H1 (cell line): ENCODE measurements around the gene KLHL3. TPM values are rescaled to one million over a fixed set of nuclear protein-coding genes. Genes with fewer than 3 reads are reported as not detected.

ENCODE experiments used
- CTCF ChIA-PET: fragments of 300-600 bp; sonication (Branson Sonifier 250); formaldehyde crosslinking; loops from one replicate; lab custom pipeline; 2021; ENCODE audit not compliant: partially characterized antibody; lab: Charles Lee
- POLR2A ChIA-PET: fragments of 300-600 bp; sonication (Branson Sonifier 250); formaldehyde crosslinking; loops from one replicate; lab custom pipeline; 2021; ENCODE audit warnings: inconsistent platforms; ENCODE audit not compliant: partially characterized antibody; lab: Charles Lee
- DNase-seq, 2 experiments: peaks; one replicate each; pipeline versions ENCODE4 v3.0.0 to v3.0.0-alpha.2; 2010 to 2022; ENCODE audit warnings: low spot score in 2 of 2, low read depth in 1 of 2, mixed read lengths in 1 of 2
- FAIRE-seq: peaks from 2 replicates; lab custom pipeline; 2011; peaks lifted over from hg19 to GRCh38; lab: Jason Lieb, UNC
- H2AFZ ChIP-seq: 2 replicates; pipeline ENCODE4 v1.8.1; 2012; ENCODE audit warnings: low read length, inconsistent platforms
- H2AK5ac ChIP-seq: 2 replicates; pipeline ENCODE4 v1.6.1; 2013; ENCODE audit warnings: low read depth, low read length
- H2BK120ac ChIP-seq: replicated peaks from 2 replicates; pipeline ENCODE3; 2013; ENCODE audit warnings: low read depth, low read length, inconsistent platforms
- H2BK12ac ChIP-seq: 2 replicates; pipeline ENCODE4 v1.6.1; 2013; ENCODE audit warnings: low read depth, low read length
- H2BK15ac ChIP-seq: 2 replicates; pipeline ENCODE4 v1.6.1; 2013; ENCODE audit warnings: low read length
- H2BK20ac ChIP-seq: 2 replicates; pipeline ENCODE4 v1.6.1; 2013; ENCODE audit warnings: low read length
- H2BK5ac ChIP-seq: 2 replicates; pipeline ENCODE4 v1.6.1; 2013; ENCODE audit warnings: low read depth, low read length
- H3K14ac ChIP-seq: 2 replicates; pipeline ENCODE4 v1.6.1; 2013; ENCODE audit warnings: inconsistent platforms; ENCODE audit not compliant: insufficient read length
- H3K18ac ChIP-seq: 2 replicates; pipeline ENCODE4 v1.6.1; 2013; ENCODE audit warnings: low read length; ENCODE audit errors: extremely low read depth
- H3K23ac ChIP-seq: 2 replicates; pipeline ENCODE4 v1.6.1; 2013; ENCODE audit warnings: inconsistent platforms; ENCODE audit not compliant: insufficient read length
- H3K23me2 ChIP-seq: 2 replicates; pipeline ENCODE4 v1.6.1; 2013; ENCODE audit warnings: low read depth, low read length
- H3K27ac ChIP-seq: 2 replicates; pipeline ENCODE4 v1.6.1; 2011; ENCODE audit warnings: low read depth, low read length, inconsistent platforms
- H3K27me3 ChIP-seq, 4 experiments: replicated peaks in 1 of 4; 1 replicate in 1 of 4; 2 replicates in 3 of 4; pipeline versions ENCODE4 v1.6.1 to v1.8.1; 2011 to 2013; ENCODE audit warnings: low read length in 3 of 4, mild to moderate bottlenecking in 3 of 4, inconsistent platforms in 2 of 4, mixed read lengths in 2 of 4, moderate library complexity in 1 of 4; ENCODE audit not compliant: control insufficient read depth in 3 of 4, insufficient read depth in 3 of 4; ENCODE audit errors: extremely low read depth in 1 of 4
- H3K36me3 ChIP-seq, 4 experiments: 2 replicates each; pipeline versions ENCODE4 v1.6.1 to v1.8.1; 2011 to 2013; ENCODE audit warnings: mild to moderate bottlenecking in 4 of 4, low read length in 3 of 4, moderate library complexity in 2 of 4, control low read depth in 1 of 4, inconsistent platforms in 1 of 4; ENCODE audit not compliant: insufficient read depth in 4 of 4, control insufficient read depth in 2 of 4
- H3K4ac ChIP-seq: replicated peaks from 2 replicates; pipeline ENCODE3; 2013; ENCODE audit warnings: low read length, low read depth, mixed read lengths, inconsistent platforms; ENCODE audit not compliant: insufficient read length
- H3K4me1 ChIP-seq, 4 experiments: replicated peaks in 1 of 4; 1 replicate in 1 of 4; 2 replicates in 3 of 4; pipeline versions ENCODE4 v1.6.1 to v1.8.1; 2011 to 2013; ENCODE audit warnings: low read length in 3 of 4, inconsistent platforms in 2 of 4, mixed read lengths in 1 of 4; ENCODE audit not compliant: insufficient read depth in 4 of 4, control insufficient read depth in 3 of 4
- H3K4me2 ChIP-seq, 2 experiments: 2 replicates each; pipeline versions ENCODE4 v1.6.1 to v1.8.1; 2011 to 2013; ENCODE audit warnings: low read depth in 2 of 2, low read length in 2 of 2, control low read depth in 1 of 2, inconsistent platforms in 1 of 2, mild to moderate bottlenecking in 1 of 2; ENCODE audit not compliant: insufficient read depth in 1 of 2
- H3K4me3 ChIP-seq, 4 experiments: fragments of 200-600, 300-600 bp in 1 of 4; sonication (generic), shearing (Covaris generic), sonication (Bioruptor Twin) in 1 of 4; 2 replicates each; pipeline versions ENCODE4 v1.5.1 to v1.8.1; 2011 to 2016; ENCODE audit warnings: low read length in 4 of 4, low read depth in 3 of 4, control low read depth in 2 of 4, inconsistent platforms in 2 of 4, mild to moderate bottlenecking in 2 of 4, mixed read lengths in 1 of 4, moderate library complexity in 1 of 4; ENCODE audit not compliant: insufficient read depth in 2 of 4; ENCODE audit errors: extremely low read depth in 1 of 4
- H3K56ac ChIP-seq: replicated peaks from 2 replicates; pipeline ENCODE3; 2013; ENCODE audit warnings: low read depth, mild to moderate bottlenecking, mixed read lengths, low read length, inconsistent platforms; ENCODE audit not compliant: insufficient read length
- H3K79me1 ChIP-seq: 2 replicates; pipeline ENCODE4 v1.6.1; 2013; ENCODE audit warnings: low read depth, low read length, control low read depth
- H3K79me2 ChIP-seq, 2 experiments: 2 replicates each; pipeline versions ENCODE4 v1.6.1 to v1.8.1; 2012 to 2013; ENCODE audit warnings: low read length in 2 of 2, mild to moderate bottlenecking in 2 of 2, inconsistent platforms in 1 of 2; ENCODE audit not compliant: insufficient read depth in 2 of 2, control insufficient read depth in 1 of 2
- H3K9ac ChIP-seq, 4 experiments: replicated peaks in 1 of 4; 1 replicate in 1 of 4; 2 replicates in 3 of 4; pipeline versions ENCODE4 v1.6.1 to v1.8.1; 2011 to 2013; ENCODE audit warnings: low read depth in 3 of 4, low read length in 3 of 4, control low read depth in 2 of 4, mild to moderate bottlenecking in 2 of 4, moderate library complexity in 2 of 4, inconsistent platforms in 1 of 4; ENCODE audit errors: extremely low read depth in 1 of 4
- H3K9me3 ChIP-seq, 2 experiments: 2 replicates each; pipeline versions ENCODE4 v1.6.1 to v1.8.1; 2012 to 2013; ENCODE audit warnings: mild to moderate bottlenecking in 2 of 2, moderate library complexity in 2 of 2, control low read depth in 1 of 2, inconsistent platforms in 1 of 2, low read depth in 1 of 2, low read length in 1 of 2, mixed read lengths in 1 of 2; ENCODE audit not compliant: insufficient read depth in 2 of 2
- H4K20me1 ChIP-seq, 2 experiments: replicated peaks in 1 of 2; 2 replicates each; pipeline versions ENCODE3 to v1.8.1; 2011 to 2013; ENCODE audit warnings: inconsistent platforms in 2 of 2, low read length in 2 of 2, mild to moderate bottlenecking in 1 of 2; ENCODE audit not compliant: insufficient read depth in 2 of 2, control insufficient read depth in 1 of 2
- H4K5ac ChIP-seq: 2 replicates; pipeline ENCODE4 v1.6.1; 2013; ENCODE audit warnings: low read length, low read depth, mixed read lengths, inconsistent platforms; ENCODE audit not compliant: insufficient read length
- H4K8ac ChIP-seq: 2 replicates; pipeline ENCODE4 v1.8.0; 2013; ENCODE audit warnings: mild to moderate bottlenecking, moderate library complexity, low read length, inconsistent platforms; ENCODE audit not compliant: insufficient read depth; ENCODE audit errors: extremely low read depth
- H4K91ac ChIP-seq: replicated peaks from 2 replicates; pipeline ENCODE3; 2013; ENCODE audit warnings: low read length, mixed read lengths, inconsistent platforms; ENCODE audit not compliant: insufficient read length
- ATF2 ChIP-seq: IDR thresholded peaks from 2 replicates; pipeline ENCODE4 v1.6.1; 2012; ENCODE audit warnings: low read length, inconsistent platforms
- CTBP2 ChIP-seq: IDR thresholded peaks from 2 replicates; pipeline ENCODE4 v1.7.0; 2011; ENCODE audit warnings: borderline replicate concordance, mild to moderate bottlenecking, moderate library complexity, mixed read lengths, low read length; ENCODE audit not compliant: insufficient read depth, insufficient read length
- GABPA ChIP-seq: IDR thresholded peaks from 2 replicates; pipeline ENCODE4 v1.6.1; 2011; ENCODE audit warnings: mild to moderate bottlenecking, low read length, moderate library complexity, borderline replicate concordance; ENCODE audit not compliant: insufficient read depth
- HDAC6 ChIP-seq: IDR thresholded peaks from one replicate; pipeline ENCODE4 v1.7.1; 2012; ENCODE audit warnings: low read depth, mild to moderate bottlenecking, inconsistent platforms, low read length, moderate library complexity
- KDM4A ChIP-seq: IDR thresholded peaks from one replicate; pipeline ENCODE4 v1.7.1; 2012; ENCODE audit warnings: low read depth, mild to moderate bottlenecking, moderate library complexity, low read length, inconsistent platforms; ENCODE audit not compliant: severe bottlenecking
- MAX ChIP-seq: IDR thresholded peaks from 2 replicates; pipeline ENCODE4 v1.6.1; 2012; ENCODE audit warnings: inconsistent platforms
- SP2 ChIP-seq: IDR thresholded peaks from 2 replicates; pipeline ENCODE4 v1.6.1; 2012; ENCODE audit warnings: mild to moderate bottlenecking, low read length, inconsistent platforms
- SUZ12 ChIP-seq: fragments of 200-600 bp; sonication (generic); IDR thresholded peaks from 2 replicates; pipeline ENCODE4 v1.6.1; 2012; ENCODE audit warnings: mild to moderate bottlenecking, inconsistent platforms, low read length, moderate library complexity, mixed read lengths
- TCF12 ChIP-seq: IDR thresholded peaks from 2 replicates; pipeline ENCODE4 v1.6.1; 2011; ENCODE audit warnings: low read depth, mild to moderate bottlenecking, low read length
- USF2 ChIP-seq: IDR thresholded peaks from 2 replicates; pipeline ENCODE4 v1.6.1; 2011; ENCODE audit warnings: low read length, improper control_type of control experiment
- YY1 ChIP-seq: IDR thresholded peaks from 2 replicates; pipeline ENCODE4 v1.6.1; 2011; ENCODE audit warnings: low read depth, mild to moderate bottlenecking, low read length
- WGBS, 2 experiments: shearing (Covaris generic) in 1 of 2; methylation state at CpG; one replicate each; pipeline versions ENCODE4 v1.1.6 to v1.1.7; 2013 to 2015; ENCODE audit warnings: low lambda C conversion rate in 2 of 2, mixed read lengths in 2 of 2, inconsistent platforms in 1 of 2, low coverage in 1 of 2, missing lambda C conversion rate in 1 of 2; ENCODE audit not compliant: insufficient replicate concordance in 2 of 2, insufficient coverage in 1 of 2, insufficient read length in 1 of 2; ENCODE audit errors: extremely low coverage in 1 of 2, missing lambda C conversion rate in 1 of 2; 5-methylcytosine and 5-hydroxymethylcytosine counted together
- polyA plus RNA-seq, 7 experiments: library from polyadenylated mRNA; depleted of rRNA in 3 of 7; stranded (reverse) in 5 of 7; unstranded in 2 of 7; fragments of >200 nt in 5 of 7; fragments of 200-250 nt in 2 of 7; gene quantifications; 1 replicate in 5 of 7; 2 replicates in 1 of 7; 4 replicates in 1 of 7; pipeline versions ENCODE4 v1.2.1 to v1.2.3, GENCODE V29; 2011 to 2013; ENCODE audit warnings: missing spikeins in 2 of 7, mixed read lengths in 2 of 7
- total RNA-seq: library from RNA; stranded (reverse); fragmentation: NEBNext Ultra II Directional; extraction: Animal tissue kit (Norgen Biotek cat#: 25700); gene quantifications from 2 replicates; pipeline ENCODE4 v1.2.1, GENCODE V29; 2021

The KLHL3 gene
- total and polyA plus RNA-seq, 2 of the 8 experiments (the other 6 are each of a cell fraction or from before 2014, with no cell fraction given), result 7.4 to 13.7 TPM

GRCh38 chr5:137703565-137703964 is 32.3 kb downstream of the KLHL3 start:
- Histone ChIP-seq H3K9ac (no peak overlapping the region), H3K4me2 (no peak overlapping the region), H3K9me3 (no peaks in the 10 kb centered on the region), H2BK12ac (no peak overlapping the region), H3K27ac (no peak overlapping the region), H2AK5ac (no peak overlapping the region), H3K79me1 (no peaks in the 10 kb centered on the region), H4K8ac (no peak overlapping the region), H3K56ac (no peak overlapping the region), H2AFZ (no peak overlapping the region), H2BK15ac (no peak overlapping the region), H3K23me2 (no peaks in the 10 kb centered on the region), H2BK5ac (no peak overlapping the region), H3K14ac (no peak overlapping the region), H4K5ac (no peak overlapping the region), H3K4ac (no peak overlapping the region), H4K91ac (no peak overlapping the region), H3K4me3 (no peak overlapping the region), H3K18ac (no peak overlapping the region), H4K20me1 (no peaks in the 10 kb centered on the region), H3K27me3 (no peaks in the 10 kb centered on the region), H3K23ac (no peak overlapping the region), H3K4me1 (no peaks in the 10 kb centered on the region), H2BK120ac (no peak overlapping the region), H3K79me2 (no peaks in the 10 kb centered on the region), H3K36me3 (no peaks in the 10 kb centered on the region; a peak in 1 of 8 replicates), H2BK20ac (no peak overlapping the region)
- ChIA-PET POLR2A (no interaction called here), CTCF (no interaction called here)
- DNase-seq (no peak), FAIRE-seq (no peak)
- 91% methylated on average over 5 of the region's 5 CpGs; no CpG with 5 or more reads in 1 of the 2 experiments for WGBS, 2 experiments
- TF ChIP-seq TCF12, result no peak
- TF ChIP-seq MAX, result no peak
- no peak for TF ChIP-seq USF2
- no peak for TF ChIP-seq KDM4A
- TF ChIP-seq CTBP2, result no peak
- no peak for TF ChIP-seq HDAC6
- TF ChIP-seq SUZ12, result no peak
- no peak for TF ChIP-seq YY1
- TF ChIP-seq ATF2, result no peak
- TF ChIP-seq GABPA, result no peak
- TF ChIP-seq SP2, result no peak
